Measurements from ENCODE around the gene DAB2IP.
A peak's percentile ranks its signal among the peaks of the same experiment; 100 is the strongest.

The DAB2IP gene

GRCh38 chr9:121686930-121687541 is 35.6 kb downstream of the DAB2IP start:
- DNase-seq: peak; percentile 77

- no peak for DNase-seq
Measured at GRCh38 chr9:121688146-121688680, 36.8 kb downstream of the DAB2IP start.

GRCh38 chr9:121688681-121689080 is 37.2 kb downstream of the DAB2IP start:
- DNase-seq: no peak

DNA sequence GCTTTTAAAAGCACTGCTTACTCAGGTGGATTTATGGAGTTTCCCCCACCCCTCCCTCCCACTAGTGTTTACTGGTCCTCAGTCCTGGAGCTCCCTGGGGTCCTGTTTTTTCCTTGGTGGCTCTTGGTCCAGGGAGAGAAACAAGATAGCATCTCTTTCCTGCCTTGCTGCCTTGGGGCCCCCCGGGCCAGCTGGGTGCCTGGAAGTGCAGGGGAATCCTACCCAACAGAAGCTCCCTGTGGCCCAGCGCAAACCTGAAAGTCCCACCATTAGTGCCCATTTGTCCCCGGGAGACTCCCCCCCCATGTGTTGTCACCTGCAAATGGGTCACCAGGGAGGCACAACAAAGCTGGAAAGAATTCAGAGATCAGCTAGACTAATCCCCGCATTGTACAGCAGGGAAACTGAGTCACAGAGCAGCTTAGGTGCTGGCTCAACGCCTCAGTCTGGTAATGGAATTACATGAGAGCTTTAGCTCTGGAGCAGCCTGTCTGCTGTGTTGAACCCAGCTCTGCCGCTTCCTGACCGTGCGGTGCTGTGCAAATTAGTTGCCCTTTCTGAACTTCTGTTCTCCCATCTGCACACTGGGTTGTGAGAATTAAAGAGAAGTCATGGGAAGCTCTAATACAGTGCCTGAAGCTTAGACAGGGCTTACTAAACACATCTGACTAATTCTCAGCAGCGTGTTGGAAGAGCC is 38.2 kb downstream of the DAB2IP start:
- no peak for DNase-seq

- no peak for DNase-seq
Measured at GRCh38 chr9:121690316-121690715, 38.9 kb downstream of the DAB2IP start.

GRCh38 chr9:121690766-121691165 is 39.3 kb downstream of the DAB2IP start:
- DNase-seq: no peak

DNA sequence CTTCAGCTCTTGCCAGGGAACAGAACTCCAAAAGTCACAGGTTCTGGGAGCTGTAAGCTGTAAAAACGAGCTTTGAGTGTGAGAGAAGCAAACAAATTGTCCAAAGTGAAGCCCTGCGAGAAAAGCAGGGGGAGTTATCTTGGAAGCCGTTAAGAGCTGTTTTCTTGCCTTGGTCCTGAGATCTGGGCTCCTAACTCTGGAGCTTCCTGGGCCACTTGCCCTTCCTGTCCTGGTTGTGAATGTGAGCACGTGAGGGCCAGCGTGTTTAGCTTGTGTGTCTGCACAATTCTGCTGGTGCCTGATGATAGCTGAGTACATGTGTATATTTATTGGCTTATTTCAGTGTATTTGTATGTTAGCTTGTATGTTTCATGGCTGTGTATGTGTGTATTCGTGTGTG is 40.5 kb downstream of the DAB2IP start:
- no peak for DNase-seq

- DNase-seq: no peak
Measured at GRCh38 chr9:121692606-121693387, 41.4 kb downstream of the DAB2IP start.

- no peak for DNase-seq
Measured at GRCh38 chr9:121693388-121693670, 41.9 kb downstream of the DAB2IP start.

- no peak for DNase-seq
Measured at GRCh38 chr9:121694001-121694400, 42.6 kb downstream of the DAB2IP start.

DNA sequence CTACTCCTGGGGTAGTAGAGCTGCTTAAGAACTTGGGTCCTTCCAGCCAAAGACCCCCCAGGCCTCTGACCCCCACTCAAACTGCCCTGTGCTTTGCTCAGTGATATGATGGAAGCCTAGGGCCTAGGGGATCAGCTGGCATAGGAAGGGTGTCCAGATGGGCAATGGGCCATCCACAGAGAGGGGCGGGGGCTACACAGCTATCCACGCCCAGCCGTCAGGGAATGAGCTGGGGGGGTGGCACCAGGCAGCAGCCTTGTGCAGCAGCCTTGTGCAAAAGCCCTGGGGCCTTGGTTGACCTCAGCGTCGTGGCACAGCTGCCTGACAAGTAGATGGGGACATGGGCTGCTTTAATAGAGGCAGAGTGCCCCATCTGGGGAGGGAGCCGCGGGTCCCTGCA is 43.2 kb downstream of the DAB2IP start:
- DNase-seq: no peak

DNA sequence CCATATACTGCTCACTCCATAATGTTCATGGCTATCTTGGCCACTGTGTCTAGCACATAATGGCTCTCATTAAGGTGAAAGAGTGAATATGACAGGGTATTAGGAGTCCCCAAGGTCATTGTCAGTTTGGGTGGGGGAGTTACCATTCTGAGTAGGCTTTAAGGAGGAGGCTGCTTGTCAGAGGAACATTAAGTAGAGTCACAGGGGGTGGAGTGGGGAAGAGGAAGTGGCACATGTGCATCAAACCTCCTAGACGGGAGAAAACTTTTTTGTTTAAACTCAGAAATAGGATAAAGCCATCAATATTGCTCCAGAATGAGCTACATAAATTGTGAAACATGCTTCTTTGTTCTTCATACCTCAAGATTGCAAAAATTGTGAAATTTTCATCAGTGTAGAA is 45.5 kb downstream of the DAB2IP start:
- no peak for DNase-seq

- DNase-seq: peak; percentile 72
Measured at GRCh38 chr9:121698627-121699570, 47.5 kb downstream of the DAB2IP start.

DNA sequence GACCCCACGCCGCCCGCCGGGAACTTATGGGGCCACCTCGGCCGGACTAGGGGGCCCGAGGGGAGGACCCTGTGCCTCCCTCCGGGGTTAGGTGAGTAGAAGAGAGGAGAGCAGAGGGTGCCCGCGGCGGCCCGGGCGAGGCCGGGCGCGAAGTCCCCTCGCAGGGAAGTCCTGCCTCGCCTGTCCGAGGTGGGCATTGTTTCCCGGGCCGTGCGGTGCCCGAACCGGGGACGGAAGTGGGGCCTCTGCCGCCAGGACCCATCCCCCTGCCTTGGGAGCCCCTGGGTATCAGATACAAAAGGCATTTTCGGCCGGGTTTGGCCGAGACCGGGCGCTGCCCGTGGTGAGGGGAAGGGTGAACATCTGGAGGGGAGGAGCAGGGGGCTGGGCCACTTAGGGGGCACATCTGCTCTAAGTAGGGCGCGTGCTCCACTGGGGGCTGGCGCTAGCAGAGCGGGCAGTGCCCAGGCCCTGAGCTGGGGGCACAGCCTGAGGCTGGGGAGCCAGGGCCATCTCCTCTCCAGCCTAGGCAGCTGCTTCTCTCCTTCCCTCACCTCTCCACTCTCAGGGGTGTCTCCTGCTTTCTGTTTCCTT is 48.2 kb downstream of the DAB2IP start:
- no peak for DNase-seq

GRCh38 chr9:121700165-121700831 is 48.9 kb downstream of the DAB2IP start:
- peak; percentile 14 for DNase-seq

GRCh38 chr9:121700832-121701419 is 49.5 kb downstream of the DAB2IP start:
- DNase-seq: no peak

GRCh38 chr9:121701736-121702261 is 50.4 kb downstream of the DAB2IP start:
- DNase-seq: no peak

GRCh38 chr9:121703014-121703734 is 51.7 kb downstream of the DAB2IP start:
- DNase-seq: no peak

GRCh38 chr9:121704281-121704680 is 52.8 kb downstream of the DAB2IP start:
- DNase-seq: no peak

- DNase-seq: no peak
Measured at GRCh38 chr9:121706149-121706750, 54.8 kb downstream of the DAB2IP start.
